Activated gamma-delta T cell (primary cell): ENCODE data around the gene MYO7B.

Experiments used
- DNase-seq: peaks from one replicate; lab custom pipeline; 2025; lab: John Stamatoyannopoulos, UW

Gene MYO7B

GRCh38 chr2:127626175-127626574, 90.7 kb downstream of the MYO7B start:
- DNase-seq: no peak

GRCh38 chr2:127626917-127627739, 91.6 kb downstream of the MYO7B start:
- no peak for DNase-seq

- DNase-seq: no peak
Observed at GRCh38 chr2:127627740-127628571, 92.5 kb downstream of the MYO7B start.

GRCh38 chr2:127628767-127629614, 93.5 kb downstream of the MYO7B start:
- no peak for DNase-seq

- no peak for DNase-seq
Observed at GRCh38 chr2:127629637-127630036, 94.2 kb downstream of the MYO7B start.

- DNase-seq: no peak
Observed at GRCh38 chr2:127630096-127630863, 94.8 kb downstream of the MYO7B start.

- no peak for DNase-seq
Observed at GRCh38 chr2:127630864-127631540, 95.5 kb downstream of the MYO7B start.

- DNase-seq: no peak
Observed at GRCh38 chr2:127631541-127631996, 96.1 kb downstream of the MYO7B start.

- DNase-seq: no peak
Observed at GRCh38 chr2:127631997-127632581, 96.6 kb downstream of the MYO7B start.

- no peak for DNase-seq
Observed at GRCh38 chr2:127632592-127633489, 97.4 kb downstream of the MYO7B start.

GRCh38 chr2:127633556-127634065, 98.1 kb downstream of the MYO7B start:
- no peak for DNase-seq

- no peak for DNase-seq
Observed at GRCh38 chr2:127634066-127634617, 98.7 kb downstream of the MYO7B start.

GRCh38 chr2:127634626-127635379, 99.3 kb downstream of the MYO7B start:
- no peak for DNase-seq

- no peak for DNase-seq
Observed at GRCh38 chr2:127635380-127636237, 100.1 kb downstream of the MYO7B start.

GRCh38 chr2:127636248-127637235, 101.1 kb downstream of the MYO7B start:
- no peak for DNase-seq

GRCh38 chr2:127637236-127637630, 101.8 kb downstream of the MYO7B start:
- DNase-seq: no peak
